ENCODE results near the gene CCDC171.

The CCDC171 gene

GRCh38 chr9:15606643-15607472 lies 54.0 kb downstream of the CCDC171 start:
- Histone ChIP-seq H3K36me3 (no peaks in the 10 kb centered on the region), H3K4me3 (ENCODE audit: low read depth, low read length) (no peak overlapping the region), H3K27ac (no peak overlapping the region), H3K27me3 (ENCODE audit: insufficient read depth, low read depth, severe bottlenecking) (no peaks in the 10 kb centered on the region), H3K9me3 (ENCODE audit: severe bottlenecking) (no peaks in the 10 kb centered on the region)
- no peak for DNase-seq
- no peak for TF ChIP-seq CTCF (IDR thresholded peaks at IDR 0.05; ENCODE audit: low read depth, low read length)

- H3K4me3 ChIP-seq (ENCODE audit: low read depth, low read length) = no peak overlapping the region
- no peaks in the 10 kb centered on the region for H3K27me3 ChIP-seq (ENCODE audit: insufficient read depth, low read depth, severe bottlenecking)
- H3K27ac ChIP-seq = no peak overlapping the region
- peaks cover 3% of the 10 kb centered on the region for H3K9me3 ChIP-seq (ENCODE audit: severe bottlenecking)
- H3K36me3 ChIP-seq = no peaks in the 10 kb centered on the region
- no peak for TF ChIP-seq CTCF (IDR thresholded peaks at IDR 0.05; ENCODE audit: low read depth, low read length)
- no peak for DNase-seq
Measured at GRCh38 chr9:15612962-15613361, 60.1 kb downstream of the CCDC171 start.

- no peak overlapping the region for H3K4me3 ChIP-seq (ENCODE audit: low read depth, low read length)
- peaks cover 3% of the 10 kb centered on the region for H3K9me3 ChIP-seq (ENCODE audit: severe bottlenecking)
- no peak overlapping the region for H3K27ac ChIP-seq
- H3K36me3 ChIP-seq = no peaks in the 10 kb centered on the region
- H3K27me3 ChIP-seq (ENCODE audit: insufficient read depth, low read depth, severe bottlenecking) = no peaks in the 10 kb centered on the region
- DNase-seq = no peak
- TF ChIP-seq CTCF (IDR thresholded peaks at IDR 0.05; ENCODE audit: low read depth, low read length) = no peak
Measured at GRCh38 chr9:15617782-15618181, 64.9 kb downstream of the CCDC171 start.

- no peaks in the 10 kb centered on the region for H3K36me3 ChIP-seq
- H3K27me3 ChIP-seq (ENCODE audit: insufficient read depth, low read depth, severe bottlenecking) = no peaks in the 10 kb centered on the region
- TF ChIP-seq CTCF (IDR thresholded peaks at IDR 0.05; ENCODE audit: low read depth, low read length) = no peak
- no peak overlapping the region for H3K4me3 ChIP-seq (ENCODE audit: low read depth, low read length)
- H3K9me3 ChIP-seq (ENCODE audit: severe bottlenecking) = no peaks in the 10 kb centered on the region
- H3K27ac ChIP-seq = no peak overlapping the region
- DNase-seq = no peak
Measured at GRCh38 chr9:15618540-15619331, 65.9 kb downstream of the CCDC171 start.

- no peaks in the 10 kb centered on the region for H3K27me3 ChIP-seq (ENCODE audit: insufficient read depth, low read depth, severe bottlenecking)
- H3K4me3 ChIP-seq (ENCODE audit: low read depth, low read length) = no peak overlapping the region
- no peak for TF ChIP-seq CTCF (IDR thresholded peaks at IDR 0.05; ENCODE audit: low read depth, low read length)
- no peaks in the 10 kb centered on the region for H3K9me3 ChIP-seq (ENCODE audit: severe bottlenecking)
- no peak for DNase-seq
- H3K27ac ChIP-seq = no peak overlapping the region
- no peaks in the 10 kb centered on the region for H3K36me3 ChIP-seq
Measured at GRCh38 chr9:15622318-15622971, 69.6 kb downstream of the CCDC171 start.

Measured in WERI-Rb-1 (cell line).